GM12892 (cell line): ENCODE data around the gene QDPR.

ENCODE experiments used
- POLR2A ChIP-seq: IDR thresholded peaks from 2 replicates; pipeline ENCODE4 v1.6.1; 2011; ENCODE audit warnings: low read depth, low read length, control low read depth
- POLR2AphosphoS5 ChIP-seq: IDR thresholded peaks from 2 replicates; pipeline ENCODE4 v1.6.1; 2011; ENCODE audit warnings: low read depth, low read length, control low read depth
- TAF1 ChIP-seq: IDR thresholded peaks from 2 replicates; pipeline ENCODE4 v1.6.1; 2011; ENCODE audit warnings: low read depth, mild to moderate bottlenecking, control low read depth, low read length, borderline replicate concordance

DNA sequence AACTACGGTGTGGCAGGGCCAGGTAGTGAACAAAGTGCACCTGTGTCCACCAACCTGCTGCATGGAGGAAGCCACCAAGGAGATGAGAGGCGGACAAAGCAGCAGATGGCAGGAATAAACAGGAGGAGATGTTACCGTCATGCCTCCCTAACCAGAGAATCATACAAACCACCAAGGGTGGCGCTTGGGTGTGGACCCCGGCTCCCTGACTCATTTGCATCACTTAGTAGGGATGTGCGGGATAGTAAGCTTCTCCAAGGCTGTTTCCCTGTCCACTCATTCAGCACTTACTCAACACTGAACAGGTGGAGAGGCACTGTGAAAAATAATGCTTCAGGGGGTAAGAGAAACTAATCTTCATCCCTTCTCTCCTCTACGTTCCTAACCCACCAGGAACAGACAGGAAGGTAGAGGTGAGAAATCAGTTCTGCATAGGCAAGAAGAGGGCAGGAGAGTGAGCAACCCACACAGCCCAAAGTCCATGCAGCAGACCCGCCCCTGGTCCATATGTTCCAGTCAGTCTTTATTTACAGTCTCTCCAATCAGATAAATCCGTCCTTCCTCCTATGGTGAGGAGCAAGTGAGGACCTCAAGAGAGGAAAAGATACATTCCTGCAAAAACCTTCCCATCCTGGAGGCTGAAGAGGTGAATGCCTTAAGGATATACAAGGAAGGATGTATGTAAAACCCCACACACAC lies 34.0 kb downstream of the QDPR start:
- TF ChIP-seq TAF1 (no peak), POLR2AphosphoS5 (no peak), POLR2A (no peak)
